Measurements from ENCODE around the gene MON1A. TPM values are rescaled to one million over a fixed set of nuclear protein-coding genes. Genes with fewer than 3 reads are reported as not detected.
"Not testable (repeated sequence)": the region's sequence is repeated elsewhere in the genome, so short reads cannot be mapped to it uniquely, and the experiment has no call there.

Gene MON1A
- total and polyA plus RNA-seq, 4 donors, result 7.5 to 11.4 (median 9.2) TPM

- no peak overlapping the region for H3K4me3 ChIP-seq (ENCODE audit: low read length in 2 of 2)
- intact Hi-C loops (cut with DNase I), result no loop called here
- H3K36me3 ChIP-seq (ENCODE audit: control insufficient read depth in 1 of 2, insufficient read depth in 2 of 2, low read length in 1 of 2), result no peaks in the 10 kb centered on the region
- DNase-seq (peak in 1 of 2 donors; percentile 41), ATAC-seq (ENCODE audit: low FRiP score) (no peak)
- WGBS, 2 donors, result 85 to 87% methylated on average over 5 of the region's 5 CpGs
- H3K9me3 ChIP-seq (ENCODE audit: control insufficient read depth, low read length), result no peaks in the 10 kb centered on the region
- H3K27me3 ChIP-seq (ENCODE audit: control insufficient read depth in 1 of 2, insufficient read depth in 2 of 2, low read length in 1 of 2), result no peaks in the 10 kb centered on the region
- H3K4me1 ChIP-seq (ENCODE audit: control insufficient read depth in 1 of 2, insufficient read depth in 2 of 2, low read length in 2 of 2), result no peaks in the 10 kb centered on the region
- H3K27ac ChIP-seq (ENCODE audit: low read depth in 1 of 2, low read length in 2 of 2), result no peak overlapping the region
Observed at GRCh38 chr3:49927798-49928197, 1.8 kb downstream of the MON1A start.

DNA sequence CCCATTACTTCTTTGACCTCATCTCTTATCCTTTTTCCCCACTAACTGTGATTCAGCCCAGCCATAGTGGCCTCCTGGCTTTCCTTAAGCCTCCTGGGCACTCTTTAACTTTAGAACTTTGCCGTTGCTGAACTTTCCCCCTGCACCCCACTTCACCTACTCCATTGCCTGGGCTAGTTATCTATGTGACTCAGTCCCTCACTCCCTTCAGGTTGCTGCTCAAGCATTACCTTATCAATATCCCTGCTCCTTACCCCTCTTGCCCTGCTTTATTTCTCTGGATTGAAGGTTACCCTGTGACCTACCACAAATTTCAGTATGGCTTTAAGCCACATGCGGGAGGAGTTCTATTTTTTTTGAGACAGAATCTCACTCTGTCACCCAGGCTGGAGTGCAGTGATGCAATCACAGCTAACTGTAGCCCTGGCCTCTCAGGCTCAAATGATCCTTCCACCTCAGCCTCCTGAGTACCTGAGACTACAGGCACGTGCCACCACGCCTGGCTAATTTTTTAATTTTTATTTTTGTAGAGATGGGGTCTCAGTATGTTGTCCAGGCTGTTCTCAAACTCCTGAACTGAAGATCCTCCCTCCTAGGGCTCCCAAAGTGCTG lies 3.4 kb downstream of the MON1A start:
- Histone ChIP-seq H3K4me3 (ENCODE audit: low read length in 2 of 2) (no peak overlapping the region), H3K4me1 (ENCODE audit: control insufficient read depth in 1 of 2, insufficient read depth in 2 of 2, low read length in 2 of 2) (no peaks in the 10 kb centered on the region), H3K27me3 (ENCODE audit: control insufficient read depth in 1 of 2, insufficient read depth in 2 of 2, low read length in 1 of 2) (no peaks in the 10 kb centered on the region), H3K36me3 (ENCODE audit: control insufficient read depth in 1 of 2, insufficient read depth in 2 of 2, low read length in 1 of 2) (no peaks in the 10 kb centered on the region), H3K27ac (ENCODE audit: low read depth in 1 of 2, low read length in 2 of 2) (no peak overlapping the region), H3K9me3 (ENCODE audit: control insufficient read depth, low read length) (no peaks in the 10 kb centered on the region)
- WGBS, 2 donors, result 85 to 87% methylated on average over 4 of the region's 4 CpGs
- DNase-seq, result peak in 1 of 2 donors; percentile 24
- intact Hi-C loops (cut with DNase I), result no loop called here
- no peak for ATAC-seq (ENCODE audit: low FRiP score)

DNA sequence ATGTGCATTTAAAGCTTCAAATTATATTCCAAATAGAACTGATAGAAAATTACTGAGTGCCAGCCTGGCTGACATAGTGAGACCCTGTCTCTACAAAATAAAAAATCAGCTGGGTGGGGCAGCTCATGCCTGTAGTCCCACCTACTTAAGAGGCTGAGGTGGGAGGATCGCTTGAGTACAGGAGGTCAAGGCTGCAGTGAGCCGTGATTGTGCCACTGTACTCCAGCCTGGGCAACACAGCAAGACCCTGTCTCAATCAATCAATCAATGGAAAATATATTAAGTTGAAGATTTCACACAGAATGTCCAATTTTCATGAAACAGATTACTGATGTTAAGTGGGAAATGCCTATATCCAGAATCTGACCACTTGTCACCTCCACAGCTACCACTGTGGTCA lies 4.1 kb downstream of the MON1A start:
- Histone ChIP-seq H3K4me1 (ENCODE audit: control insufficient read depth in 1 of 2, insufficient read depth in 2 of 2, low read length in 2 of 2) (no peaks in the 10 kb centered on the region), H3K9me3 (ENCODE audit: control insufficient read depth, low read length) (no peaks in the 10 kb centered on the region), H3K36me3 (ENCODE audit: control insufficient read depth in 1 of 2, insufficient read depth in 2 of 2, low read length in 1 of 2) (no peaks in the 10 kb centered on the region), H3K27me3 (ENCODE audit: control insufficient read depth in 1 of 2, insufficient read depth in 2 of 2, low read length in 1 of 2) (no peaks in the 10 kb centered on the region), H3K27ac (ENCODE audit: low read depth in 1 of 2, low read length in 2 of 2) (no peak overlapping the region), H3K4me3 (ENCODE audit: low read length in 2 of 2) (no peak overlapping the region)
- ATAC-seq (ENCODE audit: low FRiP score) (no peak), DNase-seq (no peak)
- WGBS, 2 donors, result 93 to 95% methylated on average over 2 of the region's 2 CpGs
- intact Hi-C loops (cut with DNase I), result no loop called here

DNA sequence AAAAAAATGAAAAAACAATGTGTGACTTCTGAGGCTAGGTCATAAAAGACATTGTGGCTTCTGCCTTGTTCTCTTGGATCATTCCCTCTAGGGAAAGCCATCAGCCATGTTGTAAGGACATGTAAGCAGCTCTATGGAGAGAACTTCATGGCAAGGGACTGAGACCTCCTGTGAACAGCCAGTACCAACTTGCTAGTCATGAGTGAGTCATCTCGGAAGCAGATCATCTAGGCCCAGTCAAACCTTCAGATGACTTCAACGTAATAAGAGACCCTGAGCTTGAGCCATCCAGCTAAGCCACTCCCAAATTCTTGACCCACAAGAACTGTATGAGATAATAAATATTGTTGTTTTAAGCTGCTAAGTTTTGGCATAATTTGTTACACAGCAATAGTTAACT lies 4.9 kb downstream of the MON1A start:
- WGBS, 2 donors, result 61 to 67% methylated on average over 2 of the region's 2 CpGs
- Histone ChIP-seq H3K4me1 (ENCODE audit: control insufficient read depth in 1 of 2, insufficient read depth in 2 of 2, low read length in 2 of 2) (no peaks in the 10 kb centered on the region), H3K9me3 (ENCODE audit: control insufficient read depth, low read length) (no peaks in the 10 kb centered on the region), H3K27ac (ENCODE audit: low read depth in 1 of 2, low read length in 2 of 2) (no peak overlapping the region), H3K27me3 (ENCODE audit: control insufficient read depth in 1 of 2, insufficient read depth in 2 of 2, low read length in 1 of 2) (no peaks in the 10 kb centered on the region), H3K4me3 (ENCODE audit: low read length in 2 of 2) (no peak overlapping the region), H3K36me3 (ENCODE audit: control insufficient read depth in 1 of 2, insufficient read depth in 2 of 2, low read length in 1 of 2) (no peaks in the 10 kb centered on the region)
- ATAC-seq (ENCODE audit: low FRiP score) (no peak), DNase-seq (no peak)
- intact Hi-C loops (cut with DNase I), result no loop called here

DNA sequence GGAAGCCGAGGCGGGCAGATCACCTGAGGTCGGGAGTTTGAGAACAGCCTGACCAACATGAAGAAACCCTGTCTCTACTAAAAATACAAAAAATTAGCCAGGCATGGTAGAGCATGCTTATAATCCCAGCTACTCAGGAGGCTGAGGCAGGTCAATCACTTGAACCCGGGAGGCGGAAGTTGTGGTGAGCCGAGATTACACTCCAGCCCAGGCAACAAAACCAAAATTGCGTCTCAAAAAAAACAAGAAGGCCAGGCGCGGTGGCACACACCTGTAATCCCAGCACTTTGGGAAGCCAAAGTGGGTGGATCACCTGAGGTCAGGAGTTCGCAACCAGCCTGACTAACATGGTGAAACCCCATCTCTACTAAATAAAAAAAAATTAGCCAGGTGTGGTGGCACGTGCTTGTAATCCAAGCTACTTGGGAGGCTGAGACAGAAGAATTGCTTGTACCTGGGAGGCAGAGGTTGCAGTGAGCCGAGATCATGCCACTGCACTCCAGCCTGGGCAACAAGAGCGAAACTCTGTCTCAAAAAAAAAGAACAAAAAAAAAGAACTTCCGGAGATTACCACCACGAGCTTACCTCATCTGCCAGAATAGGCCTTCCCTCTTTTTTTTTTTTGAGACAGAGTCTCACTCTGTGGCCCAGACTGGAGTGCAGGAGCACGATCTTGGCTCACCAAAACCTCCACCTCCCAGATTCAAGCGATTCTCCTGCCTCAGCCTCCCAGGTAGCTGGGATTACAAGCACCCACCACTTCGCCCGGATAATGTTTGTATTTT lies 11.6 kb downstream of the MON1A start:
- intact Hi-C loops (cut with DNase I), result not testable (repeated sequence)
- WGBS, 2 donors, result 94% methylated on average over 19 of the region's 19 CpGs

DNA sequence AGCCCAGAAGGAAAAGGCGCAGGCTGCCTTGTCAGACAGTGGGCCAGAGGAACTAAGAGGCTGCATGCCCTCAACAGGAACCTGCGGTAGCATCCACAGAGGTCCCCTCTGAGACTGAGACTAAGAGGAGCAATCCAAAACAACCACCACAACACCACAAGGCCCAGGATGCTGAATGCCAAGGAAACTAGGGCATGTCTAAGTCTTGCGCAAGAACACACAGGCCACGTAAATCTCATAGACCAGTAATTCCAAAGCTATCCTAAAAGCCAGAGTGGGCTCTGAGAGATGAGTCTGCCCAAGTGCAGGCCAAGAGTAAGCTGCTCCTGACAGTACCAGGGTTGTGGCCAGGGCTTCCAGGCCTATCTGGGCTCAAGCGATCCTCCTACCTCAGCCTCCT lies 12.9 kb downstream of the MON1A start:
- no peaks in the 10 kb centered on the region for H3K27me3 ChIP-seq (ENCODE audit: control insufficient read depth in 1 of 2, insufficient read depth in 2 of 2, low read length in 1 of 2)
- no peaks in the 10 kb centered on the region for H3K36me3 ChIP-seq (ENCODE audit: control insufficient read depth in 1 of 2, insufficient read depth in 2 of 2, low read length in 1 of 2)
- DNase-seq, result no peak
- H3K9me3 ChIP-seq (ENCODE audit: control insufficient read depth, low read length), result no peaks in the 10 kb centered on the region
- ATAC-seq (ENCODE audit: low FRiP score), result no peak
- no peak overlapping the region for H3K27ac ChIP-seq (ENCODE audit: low read depth in 1 of 2, low read length in 2 of 2)
- 92 to 93% methylated on average over 5 of the region's 5 CpGs for WGBS, 2 donors
- intact Hi-C loops (cut with DNase I), result no loop called here
- no peaks in the 10 kb centered on the region for H3K4me1 ChIP-seq (ENCODE audit: control insufficient read depth in 1 of 2, insufficient read depth in 2 of 2, low read length in 2 of 2)
- H3K4me3 ChIP-seq (ENCODE audit: low read length in 2 of 2), result no peak overlapping the region

More for the DNA sequence above, 11.6 kb downstream of the MON1A start:
- H3K36me3 ChIP-seq (ENCODE audit: control insufficient read depth in 1 of 2, insufficient read depth in 2 of 2, low read length in 1 of 2); DNase-seq; H3K27me3 ChIP-seq (ENCODE audit: control insufficient read depth in 1 of 2, insufficient read depth in 2 of 2, low read length in 1 of 2); ATAC-seq (ENCODE audit: low FRiP score); H3K4me3 ChIP-seq (ENCODE audit: low read length in 2 of 2); H3K27ac ChIP-seq (ENCODE audit: low read depth in 1 of 2, low read length in 2 of 2); H3K9me3 ChIP-seq (ENCODE audit: control insufficient read depth, low read length); H3K4me1 ChIP-seq (ENCODE audit: control insufficient read depth in 1 of 2, insufficient read depth in 2 of 2, low read length in 2 of 2): not testable (repeated sequence)

GRCh38 chr3:49914906-49915305 lies 14.7 kb downstream of the MON1A start:
- ATAC-seq (ENCODE audit: low FRiP score), result no peak
- Histone ChIP-seq H3K4me1 (ENCODE audit: control insufficient read depth in 1 of 2, insufficient read depth in 2 of 2, low read length in 2 of 2) (no peaks in the 10 kb centered on the region), H3K9me3 (ENCODE audit: control insufficient read depth, low read length) (no peaks in the 10 kb centered on the region), H3K36me3 (ENCODE audit: control insufficient read depth in 1 of 2, insufficient read depth in 2 of 2, low read length in 1 of 2) (no peaks in the 10 kb centered on the region), H3K27ac (ENCODE audit: low read depth in 1 of 2, low read length in 2 of 2) (no peak overlapping the region), H3K4me3 (ENCODE audit: low read length in 2 of 2) (no peak overlapping the region), H3K27me3 (ENCODE audit: control insufficient read depth in 1 of 2, insufficient read depth in 2 of 2, low read length in 1 of 2) (no peaks in the 10 kb centered on the region)
- DNase-seq, result no peak
- intact Hi-C loops (cut with DNase I), result no loop called here
- 92 to 94% methylated on average over 2 of the region's 2 CpGs for WGBS, 2 donors

DNA sequence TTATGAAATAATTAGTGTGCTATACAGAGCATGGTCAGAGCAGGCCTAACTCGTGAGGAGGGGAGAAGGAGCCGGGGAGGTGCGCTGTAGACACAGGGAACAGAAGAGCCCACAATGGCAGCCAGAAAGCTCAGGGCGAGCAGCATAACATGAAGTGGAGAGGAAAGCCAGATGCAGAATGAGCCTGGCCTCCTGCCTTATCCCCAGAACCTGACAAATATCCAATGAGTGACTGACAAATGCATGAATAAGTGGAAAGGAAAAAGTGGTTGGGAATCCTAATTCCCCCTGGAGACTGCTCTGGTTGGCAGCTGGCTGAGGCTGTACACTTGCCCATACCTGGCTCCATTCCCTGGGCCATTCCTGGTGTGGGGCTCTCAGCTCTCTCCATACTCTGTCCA lies 16.7 kb downstream of the MON1A start:
- no peak overlapping the region for H3K27ac ChIP-seq (ENCODE audit: low read depth in 1 of 2, low read length in 2 of 2)
- DNase-seq (no peak), ATAC-seq (ENCODE audit: low FRiP score) (no peak)
- no peaks in the 10 kb centered on the region for H3K27me3 ChIP-seq (ENCODE audit: control insufficient read depth in 1 of 2, insufficient read depth in 2 of 2, low read length in 1 of 2)
- no peaks in the 10 kb centered on the region for H3K9me3 ChIP-seq (ENCODE audit: control insufficient read depth, low read length)
- intact Hi-C loops (cut with DNase I), result no loop called here
- H3K4me3 ChIP-seq (ENCODE audit: low read length in 2 of 2), result no peak overlapping the region
- H3K36me3 ChIP-seq (ENCODE audit: control insufficient read depth in 1 of 2, insufficient read depth in 2 of 2, low read length in 1 of 2), result no peaks in the 10 kb centered on the region
- WGBS, 2 donors, result 29 to 34% methylated on average over 4 of the region's 4 CpGs
- H3K4me1 ChIP-seq (ENCODE audit: control insufficient read depth in 1 of 2, insufficient read depth in 2 of 2, low read length in 2 of 2), result no peaks in the 10 kb centered on the region

- no peaks in the 10 kb centered on the region for H3K27me3 ChIP-seq (ENCODE audit: control insufficient read depth in 1 of 2, insufficient read depth in 2 of 2, low read length in 1 of 2)
- no peaks in the 10 kb centered on the region for H3K9me3 ChIP-seq (ENCODE audit: control insufficient read depth, low read length)
- WGBS, 2 donors, result 86 to 94% methylated on average over 15 of the region's 15 CpGs
- H3K27ac ChIP-seq (ENCODE audit: low read depth in 1 of 2, low read length in 2 of 2), result no peak overlapping the region
- intact Hi-C loops (cut with DNase I), result no loop called here
- H3K4me1 ChIP-seq (ENCODE audit: control insufficient read depth in 1 of 2, insufficient read depth in 2 of 2, low read length in 2 of 2), result no peaks in the 10 kb centered on the region
- no peak overlapping the region for H3K4me3 ChIP-seq (ENCODE audit: low read length in 2 of 2)
- ATAC-seq (ENCODE audit: low FRiP score), result no peak
- no peak for DNase-seq
- no peaks in the 10 kb centered on the region for H3K36me3 ChIP-seq (ENCODE audit: control insufficient read depth in 1 of 2, insufficient read depth in 2 of 2, low read length in 1 of 2)
Observed at GRCh38 chr3:49911611-49912010, 18.0 kb downstream of the MON1A start.

All from aorta (tissue), 5 donors.